TTC549 (cell line): ENCODE measurements around the gene BFSP1.

ENCODE experiments used
- FAIRE-seq: peaks from 2 replicates; lab custom pipeline; 2012; peaks lifted over from hg19 to GRCh38; lab: Jason Lieb, UNC

The BFSP1 gene

DNA sequence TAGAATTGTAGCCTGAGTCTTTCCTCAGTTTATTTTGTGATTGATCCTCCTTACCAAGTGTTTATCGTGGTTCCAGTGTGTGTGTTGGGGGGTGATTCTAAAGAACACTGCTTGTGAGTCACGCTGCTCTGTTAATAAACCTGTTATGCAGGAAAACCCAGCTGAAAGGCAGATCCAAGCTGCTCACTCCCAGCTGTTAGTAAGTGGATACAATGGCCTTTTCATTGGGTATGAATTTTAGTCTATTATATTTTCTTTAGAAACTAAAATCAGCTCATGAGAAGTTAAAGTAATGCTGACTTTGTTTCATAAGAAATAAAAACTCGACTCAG lies 26.5 kb upstream of the BFSP1 start:
- no peak for FAIRE-seq

- FAIRE-seq, result no peak
Measured at GRCh38 chr20:17556837-17557674, 25.9 kb upstream of the BFSP1 start.

GRCh38 chr20:17555106-17555505 lies 23.9 kb upstream of the BFSP1 start:
- no peak for FAIRE-seq

- FAIRE-seq, result no peak
Measured at GRCh38 chr20:17549131-17549530, 18.0 kb upstream of the BFSP1 start.

DNA sequence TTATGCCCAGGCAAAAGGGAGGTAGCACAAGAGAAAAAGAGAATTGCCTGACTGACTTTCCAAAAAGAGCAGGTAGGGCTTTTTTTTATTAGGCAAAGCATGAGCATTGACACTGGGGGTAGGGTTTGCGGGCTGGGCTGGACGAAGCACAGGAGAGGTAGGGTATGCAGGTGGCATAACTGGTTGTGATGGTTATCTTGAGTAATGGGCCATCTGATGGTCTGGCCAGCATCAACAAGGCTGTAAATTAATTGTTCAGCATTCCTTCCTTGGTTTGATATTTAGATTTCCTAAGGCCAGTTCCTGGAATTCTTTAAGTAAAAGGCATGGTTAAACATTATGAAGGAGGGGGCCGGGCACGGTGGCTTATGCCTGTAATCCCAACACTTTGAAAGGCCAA lies 13.9 kb upstream of the BFSP1 start:
- FAIRE-seq, result no peak

DNA sequence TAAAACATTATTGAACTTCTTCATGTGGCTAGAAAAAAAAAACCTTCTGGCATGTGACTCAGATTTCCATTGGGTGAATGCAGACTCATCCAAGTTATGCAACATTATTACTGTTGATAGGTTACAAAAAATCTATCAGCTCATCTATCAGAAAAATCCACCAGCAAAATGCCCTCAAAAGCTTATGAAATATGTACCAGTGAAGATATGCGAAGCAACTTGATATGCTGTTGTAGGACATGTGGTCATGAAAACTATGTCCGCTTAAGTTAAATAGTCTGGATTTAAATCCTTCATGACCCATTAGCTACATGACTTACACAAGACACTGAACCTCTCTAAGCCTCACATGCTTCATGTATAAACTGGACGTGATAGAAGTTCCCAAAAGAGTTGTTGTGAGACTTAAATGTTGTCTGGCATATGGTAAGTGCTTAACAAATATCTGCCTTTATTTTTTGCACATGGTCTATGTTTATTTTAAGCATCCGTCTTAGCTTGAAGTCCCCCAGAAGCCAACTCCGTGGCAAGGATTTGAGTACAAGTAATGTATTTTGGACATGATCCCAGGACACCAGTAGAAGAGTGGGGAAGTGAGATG lies 12.5 kb upstream of the BFSP1 start:
- no peak for FAIRE-seq

DNA sequence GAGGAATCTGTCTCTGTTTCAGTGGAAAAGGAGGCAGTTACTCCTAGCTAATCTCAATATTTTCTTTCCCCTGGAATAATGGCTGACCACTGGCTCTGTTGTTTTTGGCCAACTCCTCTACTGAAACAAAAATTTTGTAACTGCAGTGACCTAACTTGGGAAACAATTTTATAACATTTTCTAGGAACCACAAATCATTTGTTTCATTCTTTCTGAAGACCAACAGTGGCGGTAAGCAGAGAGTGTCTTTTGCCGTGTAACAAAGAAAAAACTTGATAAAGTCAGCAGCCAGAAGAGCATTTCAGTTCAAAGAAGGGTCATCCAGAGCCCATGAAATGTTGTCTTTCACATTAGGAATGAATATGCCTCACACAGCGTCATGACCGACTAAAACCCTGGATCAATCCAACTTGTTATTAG lies 11.8 kb upstream of the BFSP1 start:
- FAIRE-seq, result no peak

DNA sequence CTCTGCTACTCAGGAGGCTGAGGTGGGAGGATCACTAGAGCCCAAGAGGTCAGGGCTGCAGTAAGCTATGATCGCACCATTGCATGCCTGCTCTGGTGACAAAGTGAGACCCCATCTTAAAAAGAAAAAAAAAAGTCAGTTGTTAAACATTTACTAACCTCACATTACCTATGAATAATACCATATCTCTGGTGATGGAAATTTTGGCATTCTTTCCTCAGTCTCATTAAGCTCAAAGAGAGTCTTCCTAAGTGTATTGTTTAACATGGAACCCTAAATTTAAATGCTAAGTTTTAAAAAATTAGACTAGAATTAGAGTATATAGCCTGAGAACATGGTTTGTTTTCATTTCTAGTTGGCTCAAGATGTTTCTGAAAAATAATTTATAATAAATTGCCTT lies 11.3 kb upstream of the BFSP1 start:
- no peak for FAIRE-seq

DNA sequence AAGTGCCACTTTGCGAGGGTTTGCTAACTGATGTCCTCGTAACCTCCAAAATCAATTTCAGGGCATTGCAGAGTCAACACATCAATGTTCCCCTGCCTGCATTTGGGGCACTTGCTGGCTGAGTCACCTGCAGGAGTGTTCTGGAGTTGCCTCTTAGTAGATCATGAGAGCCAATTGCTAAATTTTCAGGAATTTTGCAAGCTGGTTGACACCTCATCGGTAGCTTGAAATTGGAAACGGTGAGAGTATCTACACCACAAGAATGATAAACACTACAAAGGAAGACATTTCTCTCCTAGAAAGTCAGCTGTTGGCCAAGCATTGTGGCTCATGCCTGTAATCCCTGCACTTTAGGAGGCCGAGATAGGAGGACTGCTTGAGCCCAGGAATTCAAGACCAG lies 10.8 kb upstream of the BFSP1 start:
- FAIRE-seq, result no peak

DNA sequence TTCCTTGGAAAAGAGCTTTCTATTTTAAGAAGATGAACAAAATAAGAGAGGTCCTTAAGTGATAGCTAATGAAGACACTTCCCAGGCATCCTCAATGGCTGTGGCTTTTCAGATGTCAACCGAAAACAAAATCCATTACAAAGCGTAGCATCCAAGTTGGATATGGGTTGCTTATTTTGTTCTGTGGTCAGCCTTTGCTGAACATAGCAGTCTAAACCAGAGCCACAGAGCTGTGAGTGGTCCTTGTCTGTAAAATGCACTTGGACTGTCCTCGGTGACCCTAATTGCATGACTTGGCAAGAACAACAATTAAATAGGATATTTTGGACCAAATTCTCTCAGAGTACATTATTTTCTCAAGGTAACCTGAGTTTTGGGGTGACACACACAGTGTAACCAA lies 10.4 kb upstream of the BFSP1 start:
- FAIRE-seq, result no peak

- no peak for FAIRE-seq
Measured at GRCh38 chr20:17538517-17539170, 7.5 kb upstream of the BFSP1 start.

DNA sequence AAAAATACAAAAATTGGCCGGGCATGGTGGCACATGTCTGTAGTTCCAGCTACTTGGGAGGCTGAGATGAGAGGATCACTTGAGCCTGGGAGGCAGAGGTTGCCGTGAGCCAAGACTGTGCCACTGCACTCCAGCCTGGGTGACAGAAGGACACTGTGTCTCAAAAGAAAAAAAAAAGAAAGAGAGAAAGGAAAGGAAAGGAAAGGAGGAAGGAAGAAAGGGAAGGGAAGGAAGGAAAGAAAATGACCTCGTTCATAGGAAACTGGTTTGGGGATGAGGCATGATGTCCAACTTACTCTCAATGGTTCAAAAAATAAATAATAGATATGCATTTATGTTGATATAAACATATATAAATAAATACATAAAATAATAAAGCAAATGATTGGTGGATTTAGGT lies 6.8 kb upstream of the BFSP1 start:
- FAIRE-seq, result no peak

- FAIRE-seq, result no peak
Measured at GRCh38 chr20:17536944-17537444, 5.8 kb upstream of the BFSP1 start.

- FAIRE-seq, result no peak
Measured at GRCh38 chr20:17534077-17534476, 2.9 kb upstream of the BFSP1 start.

GRCh38 chr20:17533396-17533795 lies 2.2 kb upstream of the BFSP1 start:
- no peak for FAIRE-seq

GRCh38 chr20:17531665-17532025 lies 466 bp upstream of the BFSP1 start:
- no peak for FAIRE-seq

- FAIRE-seq, result no peak
Measured at GRCh38 chr20:17530153-17530552, 1.0 kb downstream of the BFSP1 start.

DNA sequence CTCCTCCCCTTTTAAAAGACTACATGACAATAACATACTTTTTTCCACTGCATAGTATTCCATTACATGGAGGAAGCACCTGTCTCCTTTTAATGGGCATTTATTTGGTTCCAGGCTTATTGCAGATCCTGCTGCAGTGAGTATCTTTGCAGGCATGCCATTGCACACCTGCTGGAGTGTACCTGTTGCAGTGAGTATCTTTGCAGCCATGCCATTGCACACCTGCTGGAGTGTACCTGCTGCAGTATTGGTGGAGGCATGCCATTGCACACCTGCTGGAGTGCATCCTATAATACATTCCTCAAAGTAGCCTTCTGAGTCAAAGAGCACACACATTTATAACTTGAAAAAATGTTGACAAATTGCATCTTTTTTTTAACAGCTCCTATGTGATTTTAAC lies 1.6 kb downstream of the BFSP1 start:
- no peak for FAIRE-seq

DNA sequence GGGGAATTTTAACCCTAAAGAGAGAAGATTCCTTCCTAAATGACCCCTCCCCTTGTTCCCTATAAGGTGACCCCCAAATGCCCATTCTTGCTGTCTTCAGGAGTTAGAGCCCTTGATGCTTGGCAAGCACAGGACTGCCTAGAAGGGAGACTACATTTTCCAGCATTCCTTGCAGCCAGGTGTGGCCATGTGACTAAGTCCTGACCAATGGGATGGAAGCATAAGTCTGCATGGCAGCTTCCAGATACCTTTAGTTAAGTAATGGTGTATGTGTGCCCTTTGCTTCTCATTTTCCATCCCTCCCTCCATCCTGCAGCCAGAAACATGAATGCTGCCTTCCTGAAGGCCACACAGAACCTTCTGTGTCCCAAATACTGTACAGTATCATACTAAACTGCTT lies 5.5 kb downstream of the BFSP1 start:
- FAIRE-seq, result no peak

GRCh38 chr20:17525132-17525531 lies 6.0 kb downstream of the BFSP1 start:
- FAIRE-seq, result no peak

DNA sequence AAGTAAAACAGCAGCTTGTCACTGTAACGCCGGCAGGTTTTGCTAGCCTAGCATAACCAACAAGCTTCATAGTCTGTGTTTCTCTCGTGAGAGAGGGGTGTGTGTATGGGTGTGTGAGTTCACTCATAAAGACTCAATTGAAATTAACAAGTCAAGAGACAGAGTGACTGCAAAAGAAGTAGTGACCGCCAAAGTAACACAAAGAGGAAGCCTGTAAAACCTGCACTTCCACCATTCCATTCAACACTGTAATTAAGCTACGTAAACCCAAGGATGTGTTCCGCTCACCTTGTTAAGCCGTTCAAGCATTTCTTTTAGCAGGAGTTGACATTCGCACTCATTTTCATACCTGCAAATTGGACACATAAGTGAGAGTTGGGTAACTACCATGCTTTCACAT lies 6.6 kb downstream of the BFSP1 start:
- no peak for FAIRE-seq

DNA sequence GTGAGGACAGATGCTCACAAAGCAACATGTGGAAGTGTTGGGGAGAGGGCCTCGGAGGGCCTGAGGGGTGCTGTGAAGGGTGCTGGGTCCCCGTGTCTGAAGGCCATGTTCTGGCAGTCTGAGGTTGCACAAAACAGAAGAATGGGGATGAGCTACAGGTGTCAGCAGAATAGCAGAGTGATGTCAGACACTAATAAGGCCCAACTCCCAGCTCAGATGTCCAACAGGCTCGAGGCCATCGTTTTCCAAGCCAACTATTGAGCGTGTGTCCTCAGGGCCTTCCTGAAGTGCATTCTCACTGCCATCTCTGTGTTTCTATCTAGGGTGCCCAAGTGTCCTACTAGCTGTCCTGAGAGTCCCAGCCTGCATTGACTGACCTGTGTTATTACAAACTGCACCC lies 7.9 kb downstream of the BFSP1 start:
- FAIRE-seq, result no peak

- no peak for FAIRE-seq
Measured at GRCh38 chr20:17522528-17522927, 8.7 kb downstream of the BFSP1 start.

DNA sequence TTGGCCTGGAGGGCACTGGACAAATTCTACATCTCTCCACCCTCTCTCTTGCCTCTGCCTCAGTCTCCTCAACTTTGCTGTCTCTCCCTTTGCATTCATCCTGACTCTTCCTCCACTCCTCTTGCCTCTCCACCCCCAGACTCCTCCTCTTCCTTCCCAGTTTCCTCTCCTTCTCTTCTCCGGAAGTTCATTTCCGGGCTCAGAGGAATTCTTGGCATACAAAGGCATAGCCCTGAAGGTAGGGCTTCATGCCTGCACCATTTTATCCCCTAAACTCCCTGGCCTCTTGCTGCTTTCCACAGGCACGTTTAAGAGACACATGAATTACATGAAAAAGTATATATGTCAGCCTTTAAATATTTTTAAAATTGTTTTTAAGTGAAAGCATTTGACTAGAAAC lies 10.6 kb downstream of the BFSP1 start:
- no peak for FAIRE-seq
